ENCODE results near the gene MR1. TPM values are rescaled to one million over a fixed set of nuclear protein-coding genes. Genes with fewer than 3 reads are reported as not detected.

The MR1 gene
- total RNA-seq, 1 experiment from 2014 or later: 0.24 TPM

GRCh38 chr1:181100015-181100905 lies 66.5 kb downstream of the MR1 start:
- H3K4me3 ChIP-seq: peak overlapping the region; percentile 21
- no peaks in the 10 kb centered on the region for H3K36me3 ChIP-seq
- DNase-seq: peak; percentile 38 to 56
- H3K9me3 ChIP-seq (replicated peaks): no peaks in the 10 kb centered on the region
- peaks cover 84% of the 10 kb centered on the region for H3K4me1 ChIP-seq
- H3K27ac ChIP-seq: peak overlapping the region; percentile 96
- H3K27me3 ChIP-seq: no peaks in the 10 kb centered on the region

GRCh38 chr1:181100934-181101333 lies 67.2 kb downstream of the MR1 start:
- DNase-seq: no peak
- Histone ChIP-seq H3K4me3 (no peak overlapping the region), H3K4me1 (peaks cover 80% of the 10 kb centered on the region), H3K9me3 (replicated peaks) (no peaks in the 10 kb centered on the region), H3K36me3 (no peaks in the 10 kb centered on the region), H3K27me3 (no peaks in the 10 kb centered on the region), H3K27ac (peak overlapping the region; percentile 96)

- peak; percentile 70 to 81 for DNase-seq
- Histone ChIP-seq H3K36me3 (no peaks in the 10 kb centered on the region), H3K27ac (peak overlapping the region; percentile 96), H3K9me3 (replicated peaks) (no peaks in the 10 kb centered on the region), H3K4me3 (no peak overlapping the region), H3K4me1 (peaks cover 77% of the 10 kb centered on the region), H3K27me3 (no peaks in the 10 kb centered on the region)
These were observed 67.9 kb downstream of the MR1 start for GRCh38 chr1:181101581-181102226.

GRCh38 chr1:181102841-181103240 lies 69.1 kb downstream of the MR1 start:
- Histone ChIP-seq H3K9me3 (replicated peaks) (no peaks in the 10 kb centered on the region), H3K4me3 (no peak overlapping the region), H3K36me3 (no peaks in the 10 kb centered on the region), H3K4me1 (peaks cover 67% of the 10 kb centered on the region), H3K27me3 (no peaks in the 10 kb centered on the region), H3K27ac (peak overlapping the region; percentile 16; the same call in 1 of the 2 replicates)
- no peak for DNase-seq

GRCh38 chr1:181103399-181103798 lies 69.6 kb downstream of the MR1 start:
- H3K27ac ChIP-seq: peak overlapping the region; percentile 84; the same call in 1 of the 2 replicates
- peaks cover 61% of the 10 kb centered on the region for H3K4me1 ChIP-seq
- H3K27me3 ChIP-seq: no peaks in the 10 kb centered on the region
- no peaks in the 10 kb centered on the region for H3K9me3 ChIP-seq (replicated peaks)
- no peaks in the 10 kb centered on the region for H3K36me3 ChIP-seq
- DNase-seq: no peak
- H3K4me3 ChIP-seq: no peak overlapping the region

- no peak for DNase-seq
- H3K27me3 ChIP-seq: no peaks in the 10 kb centered on the region
- peak overlapping the region; percentile 72 for H3K4me3 ChIP-seq
- no peaks in the 10 kb centered on the region for H3K9me3 ChIP-seq (replicated peaks)
- H3K36me3 ChIP-seq: no peaks in the 10 kb centered on the region
- H3K27ac ChIP-seq: peak overlapping the region; percentile 84
- H3K4me1 ChIP-seq: peaks cover 55% of the 10 kb centered on the region
These were observed 70.4 kb downstream of the MR1 start for GRCh38 chr1:181104042-181104789.

GRCh38 chr1:181104790-181105133 lies 71.0 kb downstream of the MR1 start:
- Histone ChIP-seq H3K27me3 (no peaks in the 10 kb centered on the region), H3K9me3 (replicated peaks) (no peaks in the 10 kb centered on the region), H3K4me3 (peak overlapping the region; percentile 72), H3K4me1 (peaks cover 49% of the 10 kb centered on the region), H3K36me3 (no peaks in the 10 kb centered on the region), H3K27ac (peak overlapping the region; percentile 84)
- DNase-seq: no peak

GRCh38 chr1:181105134-181106021 lies 71.6 kb downstream of the MR1 start:
- Histone ChIP-seq H3K27me3 (no peaks in the 10 kb centered on the region), H3K4me3 (peak overlapping the region; percentile 72), H3K36me3 (no peaks in the 10 kb centered on the region), H3K9me3 (replicated peaks) (no peaks in the 10 kb centered on the region), H3K27ac (peak overlapping the region; percentile 84), H3K4me1 (peaks cover 43% of the 10 kb centered on the region)
- peak; percentile 88 to 93 for DNase-seq

GRCh38 chr1:181106022-181106312 lies 72.2 kb downstream of the MR1 start:
- Histone ChIP-seq H3K27ac (peak overlapping the region; percentile 42; the same call in 1 of the 2 replicates), H3K27me3 (no peaks in the 10 kb centered on the region), H3K9me3 (replicated peaks) (no peaks in the 10 kb centered on the region), H3K36me3 (no peaks in the 10 kb centered on the region), H3K4me1 (peaks cover 37% of the 10 kb centered on the region), H3K4me3 (peak overlapping the region; percentile 58)
- DNase-seq: no peak

GRCh38 chr1:181106479-181106878 lies 72.7 kb downstream of the MR1 start:
- Histone ChIP-seq H3K4me1 (peaks cover 33% of the 10 kb centered on the region), H3K4me3 (no peak overlapping the region), H3K9me3 (replicated peaks) (no peaks in the 10 kb centered on the region), H3K36me3 (no peaks in the 10 kb centered on the region), H3K27ac (no peak overlapping the region), H3K27me3 (no peaks in the 10 kb centered on the region)
- DNase-seq: no peak

- Histone ChIP-seq H3K27ac (no peak overlapping the region), H3K27me3 (no peaks in the 10 kb centered on the region), H3K9me3 (replicated peaks) (no peaks in the 10 kb centered on the region), H3K4me3 (no peak overlapping the region), H3K4me1 (peaks cover 33% of the 10 kb centered on the region), H3K36me3 (no peaks in the 10 kb centered on the region)
- DNase-seq: no peak
These were observed 73.9 kb downstream of the MR1 start for GRCh38 chr1:181107711-181108110.

GRCh38 chr1:181108304-181108867 lies 74.6 kb downstream of the MR1 start:
- Histone ChIP-seq H3K4me3 (no peak overlapping the region), H3K4me1 (peaks cover 34% of the 10 kb centered on the region), H3K27ac (no peak overlapping the region), H3K36me3 (no peaks in the 10 kb centered on the region), H3K9me3 (replicated peaks) (no peaks in the 10 kb centered on the region), H3K27me3 (no peaks in the 10 kb centered on the region)
- no peak for DNase-seq

- no peak overlapping the region for H3K27ac ChIP-seq
- peaks cover 28% of the 10 kb centered on the region for H3K4me1 ChIP-seq
- H3K4me3 ChIP-seq: no peak overlapping the region
- no peak for DNase-seq
- H3K9me3 ChIP-seq (replicated peaks): no peaks in the 10 kb centered on the region
- no peaks in the 10 kb centered on the region for H3K27me3 ChIP-seq
- no peaks in the 10 kb centered on the region for H3K36me3 ChIP-seq
These were observed 76.2 kb downstream of the MR1 start for GRCh38 chr1:181110013-181110412.

All from SJCRH30 (cell line).